H9 (cell line): Measurements from ENCODE around the gene CORT. TPM values are rescaled to one million over a fixed set of nuclear protein-coding genes. Genes with fewer than 3 reads are reported as not detected.
"Not testable (repeated sequence)": the region's sequence is repeated elsewhere in the genome, so short reads cannot be mapped to it uniquely, and the experiment has no call there.

Experiments
- DNase-seq: peaks from one replicate; pipeline ENCODE4 v3.0.0-alpha.2; 2017
- H2AFZ ChIP-seq: one replicate; pipeline ENCODE4 v1.6.1; 2013; ENCODE audit warnings: mild to moderate bottlenecking, low read length, control low read depth, moderate library complexity
- H2AK5ac ChIP-seq: 2 replicates; pipeline ENCODE4 v1.6.1; 2013; ENCODE audit warnings: low read length, control low read depth, mixed read lengths; ENCODE audit not compliant: insufficient read length
- H2BK120ac ChIP-seq: one replicate; pipeline ENCODE4 v1.6.1; 2013; ENCODE audit warnings: low read depth, mild to moderate bottlenecking, low read length, control low read depth, inconsistent platforms; ENCODE audit not compliant: poor library complexity, severe bottlenecking
- H2BK12ac ChIP-seq: 2 replicates; pipeline ENCODE4 v1.6.1; 2013; ENCODE audit warnings: low read length, control low read depth, mixed read lengths, low read depth; ENCODE audit not compliant: insufficient read length
- H2BK15ac ChIP-seq: 2 replicates; pipeline ENCODE4 v1.6.1; 2013; ENCODE audit warnings: low read depth, low read length, control low read depth
- H2BK20ac ChIP-seq: one replicate; pipeline ENCODE4 v1.6.1; 2013; ENCODE audit warnings: low read depth, mild to moderate bottlenecking, low read length, control low read depth, inconsistent platforms; ENCODE audit not compliant: poor library complexity, severe bottlenecking
- H2BK5ac ChIP-seq: 2 replicates; pipeline ENCODE4 v1.6.1; 2013; ENCODE audit warnings: low read length, control low read depth, mixed read lengths; ENCODE audit not compliant: insufficient read length
- H3K14ac ChIP-seq: 2 replicates; pipeline ENCODE4 v1.6.1; 2013; ENCODE audit warnings: low read length, control low read depth; ENCODE audit not compliant: insufficient read depth
- H3K18ac ChIP-seq: 2 replicates; pipeline ENCODE4 v1.6.1; 2013; ENCODE audit warnings: low read depth, mild to moderate bottlenecking, mixed read lengths, low read length, control low read depth; ENCODE audit not compliant: insufficient read length
- H3K23ac ChIP-seq: 2 replicates; pipeline ENCODE4 v1.6.1; 2013; ENCODE audit warnings: low read length, control low read depth, mixed read lengths, low read depth; ENCODE audit not compliant: insufficient read length
- H3K23me2 ChIP-seq: 2 replicates; pipeline ENCODE4 v1.6.1; 2013; ENCODE audit warnings: low read depth, mild to moderate bottlenecking, mixed read lengths, low read length, control low read depth; ENCODE audit not compliant: insufficient read length, poor library complexity, severe bottlenecking
- H3K27ac ChIP-seq: 2 replicates; pipeline ENCODE4 v1.5.1; 2013; ENCODE audit warnings: low read length, control low read depth, mixed read lengths, low read depth; ENCODE audit not compliant: insufficient read length
- H3K27me3 ChIP-seq: 2 replicates; pipeline ENCODE4 v1.6.1; 2013; ENCODE audit warnings: low read length, control low read depth, inconsistent platforms; ENCODE audit not compliant: insufficient read depth
- H3K4ac ChIP-seq: 2 replicates; pipeline ENCODE4 v1.6.1; 2013; ENCODE audit warnings: low read depth, mild to moderate bottlenecking, control low read depth, inconsistent platforms, low read length, moderate library complexity
- H3K4me1 ChIP-seq: 2 replicates; pipeline ENCODE4 v1.6.1; 2013; ENCODE audit warnings: low read length, control low read depth, inconsistent platforms; ENCODE audit not compliant: insufficient read depth
- H3K4me2 ChIP-seq: 2 replicates; pipeline ENCODE4 v1.6.1; 2013; ENCODE audit warnings: low read length, control low read depth, mixed read lengths; ENCODE audit not compliant: insufficient read length, insufficient read depth
- H3K56ac ChIP-seq: 2 replicates; pipeline ENCODE4 v1.6.1; 2013; ENCODE audit warnings: low read depth, mild to moderate bottlenecking, mixed read lengths, low read length, control low read depth; ENCODE audit not compliant: insufficient read length
- H3K79me1 ChIP-seq: 2 replicates; pipeline ENCODE4 v1.6.1; 2013; ENCODE audit warnings: low read depth, mild to moderate bottlenecking, moderate library complexity, low read length, control low read depth, inconsistent platforms; ENCODE audit not compliant: insufficient read depth, poor library complexity, severe bottlenecking
- H3K79me2 ChIP-seq: 2 replicates; pipeline ENCODE4 v1.6.1; 2013; ENCODE audit warnings: low read length, control low read depth, inconsistent platforms; ENCODE audit not compliant: insufficient read depth
- H3K9ac ChIP-seq: 2 replicates; pipeline ENCODE4 v1.6.1; 2013; ENCODE audit warnings: low read length, control low read depth, mixed read lengths; ENCODE audit not compliant: insufficient read length; ENCODE audit errors: extremely low read depth
- H3K9me3 ChIP-seq: one replicate; pipeline ENCODE4 v1.6.1; 2013; ENCODE audit warnings: low read depth, low read length, inconsistent platforms; ENCODE audit not compliant: control insufficient read depth
- H3T11ph ChIP-seq: one replicate; pipeline ENCODE4 v1.6.1; 2013; ENCODE audit warnings: mild to moderate bottlenecking, low read length, control low read depth, inconsistent platforms
- H4K20me1 ChIP-seq: one replicate; pipeline ENCODE4 v1.6.1; 2013; ENCODE audit not compliant: control insufficient read depth, insufficient read length, insufficient read depth
- H4K5ac ChIP-seq: 2 replicates; pipeline ENCODE4 v1.6.1; 2013; ENCODE audit warnings: low read depth, mild to moderate bottlenecking, mixed read lengths, low read length, control low read depth; ENCODE audit not compliant: insufficient read length
- H4K8ac ChIP-seq: replicated peaks from 2 replicates; pipeline ENCODE4 v1.6.1; 2013; ENCODE audit warnings: low read length, control low read depth, mixed read lengths, low read depth; ENCODE audit not compliant: insufficient read length
- H4K91ac ChIP-seq: 2 replicates; pipeline ENCODE4 v1.6.1; 2013; ENCODE audit warnings: low read depth, mild to moderate bottlenecking, moderate library complexity, mixed read lengths, low read length, control low read depth; ENCODE audit not compliant: insufficient read length
- H3K27ac Mint-ChIP-seq, 3 experiments: 2 replicates in 2 of 3; 3 replicates in 1 of 3; pipeline ENCODE4 v1.8.0; 2020 to 2021; ENCODE audit warnings: mixed read lengths in 3 of 3, mild to moderate bottlenecking in 1 of 3, moderate library complexity in 1 of 3
- H3K27me3 Mint-ChIP-seq: 2 replicates; pipeline ENCODE4 v1.8.0; 2021; ENCODE audit warnings: low read depth, mild to moderate bottlenecking, moderate library complexity, mixed read lengths
- H3K36me3 Mint-ChIP-seq, 3 experiments: 2 replicates in 2 of 3; 3 replicates in 1 of 3; pipeline ENCODE4 v1.8.0; 2020 to 2021; ENCODE audit warnings: low read depth in 3 of 3, mixed read lengths in 3 of 3; ENCODE audit not compliant: insufficient read depth in 1 of 3
- H3K4me1 Mint-ChIP-seq, 2 experiments: 2 replicates each; pipeline ENCODE4 v1.8.0; 2020; ENCODE audit warnings: mixed read lengths in 2 of 2
- H3K4me3 Mint-ChIP-seq, 2 experiments: 2 replicates in 1 of 2; 3 replicates in 1 of 2; pipeline ENCODE4 v1.8.0; 2020 to 2021; ENCODE audit warnings: mild to moderate bottlenecking in 2 of 2, mixed read lengths in 2 of 2, moderate library complexity in 1 of 2
- H3K9me3 Mint-ChIP-seq, 2 experiments: 2 replicates in 1 of 2; 3 replicates in 1 of 2; pipeline ENCODE4 v1.8.0; 2020; ENCODE audit warnings: mild to moderate bottlenecking in 2 of 2, mixed read lengths in 2 of 2, moderate library complexity in 1 of 2
- CTCF ChIP-seq: fragments of 200-600 bp; sonication (generic); conservative IDR thresholded peaks from 3 replicates; pipeline ENCODE4 v1.8.0; 2021; ENCODE audit warnings: antibody characterized with exemption, mild to moderate bottlenecking
- WGBS: extraction: QIAGEN DNeasy Blood & Tissue Kit; methylation state at CpG from one replicate; pipeline ENCODE4 v1.1.7; 2013; ENCODE audit warnings: missing lambda C conversion rate, low lambda C conversion rate, mixed read lengths; ENCODE audit not compliant: insufficient read length; ENCODE audit errors: extremely low coverage; 5-methylcytosine and 5-hydroxymethylcytosine counted together
- total RNA-seq: library from RNA; stranded (reverse); gene quantifications from 2 replicates; pipeline ENCODE4 v1.2.1, GENCODE V29; 2021

The CORT gene
- total RNA-seq, 1 experiment from 2014 or later: not detected

GRCh38 chr1:10456661-10457060, 6.8 kb downstream of the CORT start:
- no peak overlapping the region for H3K4me2 ChIP-seq
- no peak overlapping the region for H3T11ph ChIP-seq
- Mint-ChIP-seq H3K27me3 (no peaks in the 10 kb centered on the region), H3K9me3 (peaks cover 0 to 4% of the 10 kb centered on the region in 2 experiments; a peak in 1 of 5 replicates), H3K4me1 (peaks cover 1 to 2% of the 10 kb centered on the region in 2 experiments), H3K27ac (peak overlapping the region in 2 of 3 experiments; percentile 21 to 88; a peak in 2 of 7 replicates), H3K4me3 (no peak overlapping the region), H3K36me3 (peaks cover 11 to 45% (median 31%) of the 10 kb centered on the region in 3 experiments)
- no peak overlapping the region for H2BK12ac ChIP-seq
- H3K23me2 ChIP-seq: no peaks in the 10 kb centered on the region
- H3K4ac ChIP-seq: no peak overlapping the region
- no CpG with 5 or more reads among the region's 7 CpGs for WGBS
- no peak overlapping the region for H3K18ac ChIP-seq
- no peaks in the 10 kb centered on the region for H4K20me1 ChIP-seq
- H3K79me2 ChIP-seq: no peaks in the 10 kb centered on the region
- TF ChIP-seq CTCF: no peak
- no peak overlapping the region for H2BK120ac ChIP-seq
- H2BK15ac ChIP-seq: no peak overlapping the region
- no peak overlapping the region for H4K8ac ChIP-seq
- H3K56ac ChIP-seq: no peak overlapping the region
- H3K27ac ChIP-seq: no peak overlapping the region
- H3K4me1 ChIP-seq: no peaks in the 10 kb centered on the region; the same call in 1 of the 2 replicates
- H3K14ac ChIP-seq: no peak overlapping the region
- H2BK5ac ChIP-seq: no peak overlapping the region
- H4K5ac ChIP-seq: no peak overlapping the region
- H2BK20ac ChIP-seq: no peak overlapping the region
- no peak overlapping the region for H2AK5ac ChIP-seq
- H3K9ac ChIP-seq: no peak overlapping the region
- H2AFZ ChIP-seq: no peak overlapping the region
- H4K91ac ChIP-seq: no peak overlapping the region
- H3K23ac ChIP-seq: no peak overlapping the region
- DNase-seq: no peak
- H3K27me3 ChIP-seq: no peaks in the 10 kb centered on the region
- H3K79me1 ChIP-seq: no peaks in the 10 kb centered on the region
- no peaks in the 10 kb centered on the region for H3K9me3 ChIP-seq

GRCh38 chr1:10457462-10457861, 7.6 kb downstream of the CORT start:
- not testable (repeated sequence) for H3K4me1 Mint-ChIP-seq, H3K4me2 ChIP-seq, H3K27ac Mint-ChIP-seq, H3K79me2 ChIP-seq, H4K8ac ChIP-seq, H3K56ac ChIP-seq, H3T11ph ChIP-seq, H3K27ac ChIP-seq, H2BK15ac ChIP-seq, H3K4ac ChIP-seq, H3K18ac ChIP-seq, H3K27me3 Mint-ChIP-seq, H2AK5ac ChIP-seq, H3K23me2 ChIP-seq, H2BK12ac ChIP-seq, H4K20me1 ChIP-seq, H3K9ac ChIP-seq, H2AFZ ChIP-seq, DNase-seq, H3K27me3 ChIP-seq, H3K14ac ChIP-seq, H3K4me1 ChIP-seq, H3K9me3 ChIP-seq, H3K79me1 ChIP-seq, H2BK5ac ChIP-seq, H4K91ac ChIP-seq, H3K9me3 Mint-ChIP-seq, H2BK120ac ChIP-seq, H3K4me3 Mint-ChIP-seq, H3K23ac ChIP-seq, H4K5ac ChIP-seq, H2BK20ac ChIP-seq
- peaks cover 16 to 50% (median 37%) of the 10 kb centered on the region in 3 experiments for H3K36me3 Mint-ChIP-seq
- no CpG with 5 or more reads among the region's 7 CpGs for WGBS
